Measurements from ENCODE around the gene CCDC171.

DNA sequence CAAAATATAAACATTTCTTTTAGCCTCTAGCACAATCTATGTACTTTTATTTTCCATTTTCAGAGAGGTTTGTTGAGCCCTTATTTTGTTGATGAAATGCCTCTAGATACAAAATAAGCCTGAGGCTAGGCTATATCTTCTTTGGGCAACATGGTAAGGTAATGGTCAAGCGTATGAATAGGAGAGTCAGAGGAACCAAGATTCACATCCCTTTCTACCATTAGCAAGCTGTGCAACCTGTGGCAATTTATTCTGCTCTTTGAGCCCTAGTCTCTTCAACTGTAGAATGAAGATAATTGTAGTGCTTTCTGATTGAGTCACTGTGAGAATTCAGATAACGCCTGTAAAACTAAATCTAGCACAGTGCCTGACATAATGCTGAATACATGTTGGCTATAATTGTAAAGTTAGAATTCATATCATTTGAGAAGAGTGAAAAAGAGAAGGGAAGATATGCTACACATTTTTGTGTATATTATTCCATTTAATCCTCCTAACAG, 412.5 kb downstream of the CCDC171 start:
- TF ChIP-seq, protein P1, sequence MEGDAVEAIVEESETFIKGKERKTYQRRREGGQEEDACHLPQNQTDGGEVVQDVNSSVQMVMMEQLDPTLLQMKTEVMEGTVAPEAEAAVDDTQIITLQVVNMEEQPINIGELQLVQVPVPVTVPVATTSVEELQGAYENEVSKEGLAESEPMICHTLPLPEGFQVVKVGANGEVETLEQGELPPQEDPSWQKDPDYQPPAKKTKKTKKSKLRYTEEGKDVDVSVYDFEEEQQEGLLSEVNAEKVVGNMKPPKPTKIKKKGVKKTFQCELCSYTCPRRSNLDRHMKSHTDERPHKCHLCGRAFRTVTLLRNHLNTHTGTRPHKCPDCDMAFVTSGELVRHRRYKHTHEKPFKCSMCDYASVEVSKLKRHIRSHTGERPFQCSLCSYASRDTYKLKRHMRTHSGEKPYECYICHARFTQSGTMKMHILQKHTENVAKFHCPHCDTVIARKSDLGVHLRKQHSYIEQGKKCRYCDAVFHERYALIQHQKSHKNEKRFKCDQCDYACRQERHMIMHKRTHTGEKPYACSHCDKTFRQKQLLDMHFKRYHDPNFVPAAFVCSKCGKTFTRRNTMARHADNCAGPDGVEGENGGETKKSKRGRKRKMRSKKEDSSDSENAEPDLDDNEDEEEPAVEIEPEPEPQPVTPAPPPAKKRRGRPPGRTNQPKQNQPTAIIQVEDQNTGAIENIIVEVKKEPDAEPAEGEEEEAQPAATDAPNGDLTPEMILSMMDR (IDR thresholded peaks at IDR 0.05): no peak
- no peak for TF ChIP-seq POLR2A (IDR thresholded peaks at IDR 0.05)

Data from suprapubic skin (tissue), 3 donors.